ENCODE data around the gene IKZF4. TPM values are rescaled to one million over a fixed set of nuclear protein-coding genes. Genes with fewer than 3 reads are reported as not detected.

IKZF4 gene
- total RNA-seq, 1 experiment from 2014 or later, result 2.8 TPM

DNA sequence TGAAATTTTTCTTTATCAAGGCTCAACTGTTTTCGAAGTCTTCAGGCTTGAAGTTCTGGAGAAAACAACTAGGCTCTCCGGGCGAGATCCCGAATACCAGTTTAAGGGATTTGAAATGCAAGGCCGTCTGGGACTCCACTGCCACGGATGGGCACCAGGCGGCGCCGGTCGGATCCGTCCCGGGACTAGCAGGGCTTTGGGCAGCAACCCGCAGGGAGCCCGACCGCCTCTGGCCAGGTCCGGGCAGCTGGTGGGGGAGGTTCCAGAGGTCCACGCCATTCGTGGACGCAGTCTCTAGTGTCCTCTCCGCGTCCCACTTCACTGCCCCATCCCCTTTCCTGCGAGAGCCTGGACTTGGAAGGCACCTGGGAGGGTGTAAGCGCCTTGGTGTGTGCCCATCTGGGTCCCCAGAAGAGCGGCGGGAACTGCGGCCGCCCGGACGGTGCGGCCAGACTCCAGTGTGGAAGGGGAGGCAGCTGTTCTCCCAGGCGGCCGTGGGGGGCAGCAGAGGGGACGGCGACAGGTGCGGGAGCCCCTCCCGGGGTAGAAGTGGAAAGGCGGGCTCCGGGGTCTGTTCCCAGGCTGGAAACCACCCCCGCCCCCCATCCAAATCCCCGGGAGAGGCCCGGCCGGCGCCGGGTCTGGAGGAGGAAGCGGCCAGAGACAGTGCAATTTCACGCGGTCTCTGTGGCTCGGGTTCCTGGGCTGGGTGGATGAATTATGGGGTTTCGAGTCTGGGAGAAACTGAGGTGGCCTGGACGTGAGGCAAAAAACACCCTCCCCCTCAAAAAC lies 58.3 kb downstream of the IKZF4 start:
- ATAC-seq (peak; percentile 81), DNase-seq (peak; percentile 89)
- no peaks in the 10 kb centered on the region for H3K9me2 ChIP-seq (replicated peaks; ENCODE audit: low read length)
- ChIA-PET POLR2A (ENCODE audit: unreplicated experiment) (interaction anchor here (0.5 to 0.9 kb wide), 2 partner anchors 25 to 37 kb away, joined by 3 to 4 read pairs; partner anchors contain the start of gene PA2G4), CTCF (interaction anchor here (0.8 to 1.2 kb wide), 2 partner anchors 26 to 83 kb away, joined by 5 to 17 read pairs; partner anchors contain the start of gene PA2G4)
- H3K27ac ChIP-seq (ENCODE audit: low read length), result peak overlapping the region; percentile 82
- H3K9ac ChIP-seq (ENCODE audit: low read length), result peak overlapping the region; percentile 76
- peaks cover 30% of the 10 kb centered on the region for H3K79me2 ChIP-seq (ENCODE audit: low read length)
- no peaks in the 10 kb centered on the region for H3K27me3 ChIP-seq (ENCODE audit: low read length)
- intact Hi-C loops (cut with micrococcal nuclease), result loop anchor here (1.0 to 5.0 kb wide), 2 partner anchors 25 to 38 kb away; partner anchors contain the start of genes PA2G4, RPL41 and ZC3H10
- TF ChIP-seq EZH2phosphoT487 (IDR thresholded peaks at IDR 0.05; ENCODE audit: borderline replicate concordance, low read length) (no peak), EZH2 (IDR thresholded peaks at IDR 0.05; ENCODE audit: low read length, unreplicated experiment) (no peak), CTCF (conservative IDR thresholded peaks at IDR 0.05; ENCODE audit: low read depth, low read length) (peak; percentile 83)
- peak overlapping the region; percentile 93 for H3K4me2 ChIP-seq (ENCODE audit: low read length)
- H4K20me1 ChIP-seq (ENCODE audit: low read length), result no peaks in the 10 kb centered on the region
- peak overlapping the region; percentile 93 for H2AFZ ChIP-seq (ENCODE audit: low read length)
- TSS peak; percentile 95 for BruUV-seq (replicated peaks)
- no peaks in the 10 kb centered on the region for H3K36me3 ChIP-seq (ENCODE audit: low read depth, low read length)
- no peaks in the 10 kb centered on the region for H3F3A ChIP-seq (ENCODE audit: low read length, unreplicated experiment)
- H3K4me3 ChIP-seq (ENCODE audit: low read length), result peak overlapping the region; percentile 86
- H3K9me3 ChIP-seq (ENCODE audit: low read length), result no peaks in the 10 kb centered on the region
- peaks cover 19% of the 10 kb centered on the region for H3K4me1 ChIP-seq (ENCODE audit: insufficient read depth, low read length)

GRCh38 chr12:56079723-56080555 lies 59.1 kb downstream of the IKZF4 start, which contains the start of gene ERBB3:
TSS of gene ERBB3 (plus strand) at chr12:56080165. CDS start at chr12:56080301, 136 bp downstream.
- peak; percentile 89 for DNase-seq
- H3K27ac ChIP-seq (ENCODE audit: low read length), result peak within 1 kb of the TSS; percentile 82
- peak within 1 kb of the TSS; percentile 76 for H3K9ac ChIP-seq (ENCODE audit: low read length)
- H3K4me2 ChIP-seq (ENCODE audit: low read length), result peak within 1 kb of the TSS; percentile 93
- H4K20me1 ChIP-seq (ENCODE audit: low read length), result no peaks in the 10 kb centered on the region
- H3F3A ChIP-seq (ENCODE audit: low read length, unreplicated experiment), result no peaks in the 10 kb centered on the region
- no peaks in the 10 kb centered on the region for H3K9me2 ChIP-seq (replicated peaks; ENCODE audit: low read length)
- intact Hi-C loops (cut with micrococcal nuclease), result loop anchor here (1.0 to 5.0 kb wide), 2 partner anchors 24 to 37 kb away; partner anchors contain the start of genes PA2G4, RPL41 and ZC3H10
- no peaks in the 10 kb centered on the region for H3K36me3 ChIP-seq (ENCODE audit: low read depth, low read length)
- peaks cover 19% of the 10 kb centered on the region for H3K4me1 ChIP-seq (ENCODE audit: insufficient read depth, low read length)
- POLR2A ChIA-PET (ENCODE audit: unreplicated experiment), result interaction anchor here (0.5 to 0.9 kb wide), 2 partner anchors 24 to 36 kb away, joined by 3 to 4 read pairs; partner anchors contain the start of gene PA2G4
- no peaks in the 10 kb centered on the region for H3K9me3 ChIP-seq (ENCODE audit: low read length)
- TF ChIP-seq CTCF (conservative IDR thresholded peaks at IDR 0.05; ENCODE audit: low read depth, low read length) (no peak), EZH2 (IDR thresholded peaks at IDR 0.05; ENCODE audit: low read length, unreplicated experiment) (no peak), EZH2phosphoT487 (IDR thresholded peaks at IDR 0.05; ENCODE audit: borderline replicate concordance, low read length) (no peak)
- peak within 1 kb of the TSS; percentile 93 for H2AFZ ChIP-seq (ENCODE audit: low read length)
- CTCF ChIA-PET, result interaction anchor here (0.6 to 1.2 kb wide), 3 partner anchors 25 to 250 kb away, joined by 3 to 17 read pairs (median 5); partner anchors contain the start of gene PA2G4
- H3K27me3 ChIP-seq (ENCODE audit: low read length), result no peaks in the 10 kb centered on the region
- BruUV-seq (replicated peaks), result no TSS peak
- H3K4me3 ChIP-seq (ENCODE audit: low read length), result peak within 1 kb of the TSS; percentile 86
- ATAC-seq, result peak; percentile 78
- peaks cover 30% of the 10 kb centered on the region for H3K79me2 ChIP-seq (ENCODE audit: low read length)

All from PC-3 (cell line).